Measurements from ENCODE around the gene BANK1.

GRCh38 chr4:101785486-101785885 lies 5.0 kb upstream of the BANK1 start:
- TF ChIP-seq POLR2A (IDR thresholded peaks at IDR 0.05; ENCODE audit: extremely low read depth, insufficient read length) (no peak), CTCF (IDR thresholded peaks at IDR 0.05; ENCODE audit: low read depth, low read length) (no peak)
